Fibroblast of skin of back (primary cell): ENCODE measurements around the gene BHLHE40.

Source experiments
- DNase-seq: peaks from one replicate; pipeline ENCODE4 v3.0.0-alpha.2; 2013

Gene BHLHE40

GRCh38 chr3:4984511-4984864 lies 5.3 kb downstream of the BHLHE40 start:
- no peak for DNase-seq

GRCh38 chr3:4985330-4986174 lies 6.3 kb downstream of the BHLHE40 start:
- peak; percentile 73 for DNase-seq

DNA sequence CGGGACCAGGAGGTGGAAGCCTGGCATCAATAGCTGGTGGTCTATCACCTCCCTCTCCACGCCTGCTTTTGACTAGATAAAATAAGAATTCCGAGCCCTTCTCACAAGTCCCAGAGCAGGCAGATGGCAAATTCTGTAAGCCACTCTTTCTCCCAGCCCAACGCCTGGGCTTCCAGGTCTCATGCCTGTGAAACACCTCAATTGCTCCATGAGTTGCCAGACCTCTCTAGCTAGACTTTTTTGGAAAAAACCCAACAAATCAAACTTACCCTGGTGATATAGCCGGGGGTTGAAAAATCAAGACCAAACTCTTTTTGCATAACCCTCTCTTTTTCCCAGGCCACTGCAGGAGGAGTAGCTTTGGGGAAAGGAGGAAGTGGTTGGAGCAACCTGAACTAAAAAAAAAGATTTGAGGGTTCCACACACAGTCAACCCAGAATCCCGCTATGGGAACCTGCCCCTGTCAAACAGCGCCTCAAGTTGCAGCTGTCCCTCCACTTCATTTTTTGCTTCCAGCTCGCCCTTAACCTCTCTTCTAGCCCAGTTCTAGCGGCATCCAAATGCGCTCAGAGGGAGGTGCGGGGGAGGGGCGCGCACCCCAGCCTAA lies 7.0 kb downstream of the BHLHE40 start:
- peak; percentile 31 for DNase-seq

- DNase-seq, result peak; percentile 98
Measured at GRCh38 chr3:4986782-4987537, 7.7 kb downstream of the BHLHE40 start.

DNA sequence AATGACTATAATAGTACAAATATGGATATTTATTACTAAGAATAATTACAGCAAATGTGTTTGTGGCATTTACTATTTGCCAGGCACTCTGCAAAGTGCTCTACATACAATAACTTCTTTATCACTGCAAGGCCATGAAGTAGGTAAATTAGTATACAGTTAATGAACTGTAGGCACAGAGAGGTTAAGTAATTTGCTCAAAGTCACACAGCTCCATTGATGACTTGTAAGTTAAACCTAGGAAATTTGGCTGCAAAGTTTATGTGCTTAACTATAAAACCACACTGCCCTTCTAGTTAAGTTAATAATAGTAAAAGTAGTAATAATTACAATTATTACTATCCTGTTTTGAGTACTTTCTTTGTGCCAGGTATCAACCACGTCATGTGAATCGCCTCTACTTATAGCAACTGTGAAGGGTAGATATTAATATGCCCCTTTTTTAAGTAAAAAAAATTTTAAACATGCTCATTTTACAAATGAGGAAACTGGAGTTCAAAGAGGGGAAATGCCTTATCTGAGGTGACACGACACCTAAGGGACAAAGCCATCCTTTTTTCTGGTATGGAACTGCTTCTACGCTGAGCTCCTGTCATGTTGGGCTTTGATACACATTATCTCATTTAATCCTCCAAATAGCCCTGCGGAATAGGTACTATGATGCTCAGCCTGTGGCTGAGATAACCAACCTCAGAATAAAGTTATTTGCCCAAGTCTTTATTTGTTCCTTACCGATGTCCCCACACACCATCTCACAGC lies 8.5 kb downstream of the BHLHE40 start:
- no peak for DNase-seq

DNA sequence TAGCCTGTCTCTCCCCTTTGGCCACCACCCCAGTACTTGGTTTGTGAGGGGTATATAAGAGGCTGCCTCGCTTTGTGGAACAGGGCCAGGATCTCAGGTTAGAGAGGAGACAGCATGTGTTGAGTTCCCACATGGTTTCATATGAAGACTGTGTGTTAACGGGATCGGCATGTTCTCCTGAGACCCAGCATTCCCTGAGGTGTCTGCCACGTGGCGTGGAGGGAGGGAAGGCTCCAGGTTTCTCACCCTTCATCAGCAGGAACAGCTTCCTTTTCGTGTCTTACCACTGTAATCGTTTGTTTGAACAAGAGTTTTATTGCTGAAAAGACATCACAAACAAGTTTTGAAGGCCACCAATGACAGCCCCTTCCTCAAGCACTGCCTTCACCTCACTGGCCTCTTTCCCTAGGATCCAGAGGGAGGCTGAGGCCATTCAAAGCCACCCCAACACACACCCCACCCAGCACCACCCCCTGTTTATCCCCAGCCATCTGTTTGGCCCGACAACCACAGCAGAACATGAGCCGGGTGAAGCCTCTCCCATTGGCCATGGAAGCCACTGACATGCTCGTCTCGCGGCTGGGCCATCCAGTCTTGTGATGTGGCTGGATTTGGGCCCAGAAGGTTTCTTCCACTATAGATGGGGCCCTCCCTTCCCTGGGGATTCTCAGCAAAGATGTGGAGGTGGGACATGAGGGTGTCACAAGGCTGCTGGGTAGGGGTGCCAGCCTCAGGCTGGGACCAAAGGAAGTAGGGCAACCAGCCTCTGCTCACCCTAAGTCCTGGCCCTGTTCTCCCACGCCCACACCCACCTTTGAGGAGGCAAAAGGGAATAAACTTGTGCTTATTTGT lies 10.0 kb downstream of the BHLHE40 start:
- DNase-seq, result no peak

- DNase-seq, result peak; percentile 27
Measured at GRCh38 chr3:4990069-4990468, 10.8 kb downstream of the BHLHE40 start.

GRCh38 chr3:4992118-4992517 lies 12.9 kb downstream of the BHLHE40 start:
- DNase-seq, result no peak

GRCh38 chr3:4993276-4994143 lies 14.3 kb downstream of the BHLHE40 start:
- DNase-seq, result peak; percentile 24

DNA sequence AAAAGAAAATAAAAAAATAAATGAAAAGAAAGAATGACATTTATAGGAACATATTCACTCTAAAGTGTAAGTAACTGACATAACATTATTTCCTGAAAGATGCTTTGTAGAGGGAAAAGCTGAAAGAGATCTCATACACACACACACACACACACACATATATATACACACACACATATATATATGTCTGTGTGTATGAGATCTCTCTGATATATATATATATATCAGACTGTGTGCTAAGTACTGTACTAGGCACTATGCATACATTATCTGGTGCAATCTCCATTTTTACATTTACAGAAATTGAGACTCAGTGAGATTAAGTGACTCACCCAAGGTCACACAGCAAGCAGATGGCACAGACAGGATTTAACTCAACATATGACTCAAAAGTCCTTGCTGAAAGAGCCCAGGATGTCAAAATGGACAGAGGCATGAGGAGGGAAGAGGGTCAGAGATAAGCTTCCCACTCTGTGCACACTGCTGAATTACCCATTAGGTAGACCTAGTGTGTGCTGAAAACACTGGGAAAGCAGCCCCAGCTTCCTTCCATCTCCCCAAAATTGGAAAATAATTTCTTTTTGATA lies 15.0 kb downstream of the BHLHE40 start:
- DNase-seq, result peak; percentile 75

DNA sequence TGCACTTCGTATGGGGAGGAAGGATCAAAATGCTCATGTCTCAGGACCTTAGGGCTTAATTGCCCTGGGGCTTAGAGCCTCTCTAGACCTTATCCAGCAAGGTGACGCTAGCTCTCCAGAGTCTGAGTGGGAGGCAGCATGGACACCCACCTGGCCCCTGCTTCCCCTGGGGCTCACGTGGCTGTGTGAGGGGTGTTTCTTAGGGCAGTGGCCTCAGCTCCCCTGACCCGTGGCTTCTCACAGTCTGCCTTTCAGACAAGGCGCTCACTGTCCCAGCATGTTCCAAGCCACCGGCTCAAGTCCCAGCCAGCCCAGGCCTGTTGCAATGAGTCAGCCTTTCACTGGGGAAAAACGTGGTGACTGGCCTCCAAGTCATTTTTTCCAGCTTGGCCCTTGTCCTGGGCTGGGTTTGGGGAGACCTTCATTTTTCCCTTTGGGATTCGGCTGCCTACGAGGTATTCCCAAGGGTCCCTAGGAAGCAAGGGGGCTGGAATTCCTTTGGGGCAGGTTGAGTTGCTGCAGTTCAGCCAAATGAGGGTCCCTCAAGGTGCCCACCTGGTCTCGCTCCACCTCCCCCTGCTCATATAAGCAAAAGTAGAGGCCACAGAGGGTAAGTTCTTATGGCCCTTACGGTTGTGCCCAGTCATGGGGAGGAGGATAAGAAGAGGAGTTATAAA lies 15.7 kb downstream of the BHLHE40 start:
- peak; percentile 94 for DNase-seq

DNA sequence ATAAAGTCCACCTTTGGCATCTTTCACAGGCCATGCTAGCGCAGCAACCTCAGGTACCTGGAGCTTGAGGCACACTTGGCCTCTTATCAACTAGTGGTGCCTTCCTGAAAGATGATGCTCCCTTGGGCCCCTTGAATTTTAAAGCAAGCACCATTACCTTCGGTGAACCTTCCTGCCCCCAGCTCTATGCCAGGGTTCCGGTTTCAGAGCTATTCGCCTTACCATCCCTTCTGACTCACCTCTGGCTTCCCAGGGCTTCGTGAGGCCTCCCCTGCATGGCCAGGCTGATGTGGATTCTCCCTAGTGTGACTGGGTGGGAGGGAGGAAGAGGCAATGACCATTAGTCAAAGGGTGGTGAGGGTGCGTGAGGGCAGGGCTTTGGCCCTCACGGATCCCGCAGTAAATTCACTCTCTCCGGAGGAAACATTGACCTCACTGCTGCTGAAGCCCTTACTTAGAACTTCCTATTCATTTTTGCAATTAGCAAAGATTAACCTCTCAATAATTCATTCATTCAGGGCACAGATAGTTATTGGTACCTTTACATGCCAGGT lies 16.3 kb downstream of the BHLHE40 start:
- peak; percentile 72 for DNase-seq

- DNase-seq, result no peak
Measured at GRCh38 chr3:4996223-4996765, 17.1 kb downstream of the BHLHE40 start.

DNA sequence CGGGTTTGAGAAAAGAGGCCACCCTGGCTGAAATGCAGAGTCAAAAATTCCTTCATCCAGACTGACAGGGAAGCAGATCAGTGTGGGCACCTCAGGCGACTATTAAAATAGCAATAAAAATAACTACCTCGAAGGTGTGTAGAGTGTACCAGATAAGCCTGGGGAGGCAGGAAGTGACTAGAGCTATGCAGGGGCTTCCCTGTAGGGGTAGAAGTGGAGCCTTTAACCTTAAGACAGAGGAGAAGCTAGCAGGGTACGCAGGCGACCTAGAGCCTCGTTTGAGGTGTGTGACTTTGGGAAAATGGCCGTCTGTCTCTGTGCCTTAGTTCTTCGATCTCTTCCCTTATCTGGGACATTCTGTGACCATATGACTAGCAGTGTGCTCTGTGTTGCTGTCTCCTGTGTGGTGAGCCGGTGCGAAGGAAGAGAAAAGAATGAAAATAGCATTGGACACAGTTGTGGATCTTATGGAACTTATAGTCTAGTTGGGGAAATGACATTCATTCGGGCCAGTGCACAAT lies 17.6 kb downstream of the BHLHE40 start:
- DNase-seq, result no peak

GRCh38 chr3:4997946-4998345 lies 18.7 kb downstream of the BHLHE40 start:
- no peak for DNase-seq

GRCh38 chr3:4999531-5000184 lies 20.4 kb downstream of the BHLHE40 start:
- DNase-seq, result no peak

DNA sequence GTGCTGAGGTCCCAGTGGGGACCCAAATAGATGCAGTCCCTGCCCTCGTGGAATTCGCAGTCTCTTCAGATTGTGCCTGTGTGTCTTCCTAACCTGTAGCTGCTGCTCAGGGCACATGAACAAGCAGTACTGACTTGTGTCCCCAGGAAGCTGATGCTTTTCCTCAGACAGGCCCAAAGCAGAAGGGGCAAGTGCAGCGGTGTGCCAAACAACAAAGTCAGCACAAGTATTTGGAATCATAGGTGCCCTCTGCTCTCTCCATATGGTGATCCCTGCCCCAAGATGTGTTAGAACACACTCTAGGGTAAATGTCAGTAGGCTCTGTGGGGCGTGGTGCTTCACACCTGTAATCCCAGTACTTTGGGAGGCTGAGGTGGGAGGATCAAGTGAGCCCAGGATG lies 21.9 kb downstream of the BHLHE40 start:
- no peak for DNase-seq

DNA sequence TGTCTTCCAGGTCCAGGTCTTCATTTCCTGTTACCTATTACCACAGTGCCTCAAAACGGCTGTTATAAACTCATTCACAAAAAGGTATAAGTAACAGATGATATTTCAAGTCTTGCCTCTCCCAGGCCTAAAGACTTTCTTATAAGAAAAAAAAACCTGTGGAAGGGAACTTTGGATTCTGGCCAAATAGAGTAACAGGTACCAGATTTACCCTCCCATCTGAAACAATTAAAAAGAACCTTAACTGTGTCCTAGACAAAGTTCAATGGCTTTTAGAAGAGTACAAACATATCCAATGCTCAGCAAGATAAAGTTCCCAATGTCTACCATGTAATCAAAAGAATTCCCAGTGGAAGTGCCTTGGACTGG lies 22.6 kb downstream of the BHLHE40 start:
- no peak for DNase-seq
